GM23338 (cell line): ENCODE data around the gene RUSC2.

Source experiments
- CREB1 ChIP-seq: fragments of 250-450 bp; sonication (Bioruptor Pico); IDR thresholded peaks from 2 replicates; pipeline ENCODE4 v1.5.0; 2020; ENCODE audit warnings: low read depth, mild to moderate bottlenecking, moderate library complexity
- CTCF ChIP-seq, 2 experiments: fragments of 200-600 bp in 1 of 2; sonication (generic) in 1 of 2; conservative IDR thresholded peaks; 2 replicates each; pipeline versions ENCODE4 v1.5.1 to v1.6.1; 2016 to 2017; ENCODE audit warnings: antibody characterized with exemption in 2 of 2, low read depth in 2 of 2, mild to moderate bottlenecking in 2 of 2, moderate library complexity in 1 of 2
- EZH2 ChIP-seq: fragments of 200-600 bp; sonication (generic); IDR thresholded peaks from one replicate; pipeline ENCODE4 v1.8.0; 2017; ENCODE audit warnings: antibody characterized with exemption, mild to moderate bottlenecking, low read depth; ENCODE audit not compliant: unreplicated experiment
- EZH2phosphoT487 ChIP-seq: fragments of 200-600 bp; sonication (generic); IDR thresholded peaks from one replicate; pipeline ENCODE4 v1.8.1; 2018; ENCODE audit warnings: antibody characterized with exemption; ENCODE audit not compliant: unreplicated experiment
- JUNB ChIP-seq: IDR thresholded peaks from one replicate; pipeline ENCODE4 v1.6.1; 2016; ENCODE audit warnings: antibody characterized with exemption; ENCODE audit not compliant: unreplicated experiment
- POLR2AphosphoS5 ChIP-seq: IDR thresholded peaks from 2 replicates; pipeline ENCODE4 v1.6.1; 2016; ENCODE audit warnings: antibody characterized with exemption, low read depth
- REST ChIP-seq: IDR thresholded peaks from one replicate; pipeline ENCODE4 v1.6.1; 2018; ENCODE audit warnings: antibody characterized with exemption; ENCODE audit not compliant: unreplicated experiment
- STAT1 ChIP-seq: IDR thresholded peaks from one replicate; pipeline ENCODE4 v1.6.1; 2016; ENCODE audit warnings: antibody characterized with exemption; ENCODE audit not compliant: unreplicated experiment
- ZNF114 ChIP-seq: fragments of 250-450 bp; sonication (Bioruptor Pico); IDR thresholded peaks from 2 replicates; pipeline ENCODE4 v1.5.0; 2020; ENCODE audit warnings: mild to moderate bottlenecking, moderate library complexity

- TF ChIP-seq CTCF (conservative IDR thresholded peaks at IDR 0.05; ENCODE audit: low read depth in 2 of 2) (no peak), ZNF114 (CRISPR knock-in tag) (no peak), STAT1 (no peak), REST (no peak), EZH2 (no peak), EZH2phosphoT487 (no peak), JUNB (no peak), POLR2AphosphoS5 (no peak), CREB1 (CRISPR knock-in tag) (no peak)
Measured at GRCh38 chr9:35453786-35454185, 36.1 kb upstream of the RUSC2 start.
